HepG2 (cell line): ENCODE results near the gene UPK1A. TPM values are rescaled to one million over a fixed set of nuclear protein-coding genes. Genes with fewer than 3 reads are reported as not detected.
A peak's percentile ranks its signal among the peaks of the same experiment; 100 is the strongest.

Source experiments
- AGO2 ChIP-seq: fragments of 200-400 bp; formaldehyde crosslinking; optimal IDR thresholded peaks from 2 replicates; pipeline ENCODE3; 2017; ENCODE audit warnings: mild to moderate bottlenecking, low read depth, low read length, moderate library complexity
- CCDC6 ChIP-seq: sonication (generic); formaldehyde crosslinking; IDR thresholded peaks from 2 replicates; pipeline ENCODE4 v1.8.1; 2022; ENCODE audit warnings: mild to moderate bottlenecking, missing genetic modification reagents, moderate library complexity
- DMAP1 ChIP-seq: IDR thresholded peaks from 2 replicates; pipeline ENCODE4 v1.6.1; 2016
- ELK4 ChIP-seq: sonication (generic); formaldehyde crosslinking; IDR thresholded peaks from 2 replicates; pipeline ENCODE4 v1.9.0; 2021; ENCODE audit warnings: missing genetic modification reagents, borderline replicate concordance
- HDAC1 ChIP-seq: sonication (generic); formaldehyde crosslinking; IDR thresholded peaks from 2 replicates; pipeline ENCODE4 v1.5.1; 2020; ENCODE audit warnings: mild to moderate bottlenecking, missing genetic modification reagents
- HOMEZ ChIP-seq: IDR thresholded peaks from 2 replicates; pipeline ENCODE4 v1.6.1; 2016; ENCODE audit warnings: low read depth
- NBN ChIP-seq: fragments of 450-650 bp; conservative IDR thresholded peaks from 2 replicates; pipeline ENCODE4 v1.6.1; 2017
- SMARCC2 ChIP-seq: fragments of 450-650 bp; IDR thresholded peaks from 2 replicates; pipeline ENCODE4 v1.6.1; 2017; ENCODE audit warnings: antibody characterized with exemption, mild to moderate bottlenecking
- SRY ChIP-seq: sonication (generic); formaldehyde crosslinking; IDR thresholded peaks from 2 replicates; pipeline ENCODE4 v1.8.0; 2022; ENCODE audit warnings: mild to moderate bottlenecking, missing genetic modification reagents
- TEAD3 ChIP-seq: optimal IDR thresholded peaks from 2 replicates; pipeline ENCODE3; 2016; ENCODE audit warnings: borderline replicate concordance
- TRIM24 ChIP-seq: sonication (generic); formaldehyde crosslinking; IDR thresholded peaks from 2 replicates; pipeline ENCODE4 v1.8.0; 2022; ENCODE audit warnings: mild to moderate bottlenecking, missing genetic modification reagents
- ZBTB44 ChIP-seq: sonication (generic); formaldehyde crosslinking; IDR thresholded peaks from 2 replicates; pipeline ENCODE4 v1.4.0; 2020; ENCODE audit warnings: missing genetic modification reagents
- ZKSCAN5 ChIP-seq: sonication (generic); formaldehyde crosslinking; IDR thresholded peaks from 2 replicates; pipeline ENCODE4 v1.5.1; 2020; ENCODE audit warnings: mild to moderate bottlenecking, missing genetic modification reagents
- ZNF331 ChIP-seq: sonication (generic); formaldehyde crosslinking; IDR thresholded peaks from 2 replicates; pipeline ENCODE4 v1.4.0; 2020; ENCODE audit warnings: missing genetic modification reagents
- ZNF687 ChIP-seq: sonication (generic); formaldehyde crosslinking; IDR thresholded peaks from 2 replicates; pipeline ENCODE4 v1.5.1; 2020; ENCODE audit warnings: mild to moderate bottlenecking, missing genetic modification reagents, moderate library complexity
- ZNF816 ChIP-seq: sonication (generic); formaldehyde crosslinking; IDR thresholded peaks from 2 replicates; pipeline ENCODE4 v1.8.0; 2022; ENCODE audit warnings: missing genetic modification reagents, mild to moderate bottlenecking, borderline replicate concordance
- polyA plus RNA-seq, 8 experiments: library from polyadenylated mRNA; depleted of rRNA in 3 of 8; stranded (reverse) in 7 of 8; unstranded in 1 of 8; fragments of >200 nt; fragmentation: Illumina TruSeq in 4 of 8; extraction: Trizol in 4 of 8; gene quantifications; 2 replicates each; pipeline versions ENCODE4 v1.2.1 to v1.2.3, GENCODE V29; 2011 to 2016; ENCODE audit warnings: low read depth in 4 of 8, missing spikeins in 1 of 8, mixed read lengths in 1 of 8; ENCODE audit not compliant: insufficient read depth in 1 of 8
- total RNA-seq, 5 experiments: library from RNA; depleted of rRNA; stranded (reverse); fragments of >200 nt; fragmentation: Illumina TruSeq; extraction: Trizol; gene quantifications; 2 replicates each; pipeline ENCODE4 v1.2.3, GENCODE V29; 2016; ENCODE audit warnings: low read depth in 1 of 5
- TF ChIP-seq, protein P1 (sequence below): sonication (generic); formaldehyde crosslinking; IDR thresholded peaks from 2 replicates; pipeline ENCODE4 v1.4.0; 2020; ENCODE audit warnings: missing genetic modification reagents, mild to moderate bottlenecking, borderline replicate concordance
- TF ChIP-seq, protein P2 (sequence below): sonication (generic); formaldehyde crosslinking; IDR thresholded peaks from 2 replicates; pipeline ENCODE4 v1.4.0; 2020; ENCODE audit warnings: missing genetic modification reagents

Gene UPK1A
- total and polyA plus RNA-seq, 2 of the 13 experiments (the other 11 are each of a cell fraction or from before 2014, with no cell fraction given), result 2.9 TPM; not detected in 1

DNA sequence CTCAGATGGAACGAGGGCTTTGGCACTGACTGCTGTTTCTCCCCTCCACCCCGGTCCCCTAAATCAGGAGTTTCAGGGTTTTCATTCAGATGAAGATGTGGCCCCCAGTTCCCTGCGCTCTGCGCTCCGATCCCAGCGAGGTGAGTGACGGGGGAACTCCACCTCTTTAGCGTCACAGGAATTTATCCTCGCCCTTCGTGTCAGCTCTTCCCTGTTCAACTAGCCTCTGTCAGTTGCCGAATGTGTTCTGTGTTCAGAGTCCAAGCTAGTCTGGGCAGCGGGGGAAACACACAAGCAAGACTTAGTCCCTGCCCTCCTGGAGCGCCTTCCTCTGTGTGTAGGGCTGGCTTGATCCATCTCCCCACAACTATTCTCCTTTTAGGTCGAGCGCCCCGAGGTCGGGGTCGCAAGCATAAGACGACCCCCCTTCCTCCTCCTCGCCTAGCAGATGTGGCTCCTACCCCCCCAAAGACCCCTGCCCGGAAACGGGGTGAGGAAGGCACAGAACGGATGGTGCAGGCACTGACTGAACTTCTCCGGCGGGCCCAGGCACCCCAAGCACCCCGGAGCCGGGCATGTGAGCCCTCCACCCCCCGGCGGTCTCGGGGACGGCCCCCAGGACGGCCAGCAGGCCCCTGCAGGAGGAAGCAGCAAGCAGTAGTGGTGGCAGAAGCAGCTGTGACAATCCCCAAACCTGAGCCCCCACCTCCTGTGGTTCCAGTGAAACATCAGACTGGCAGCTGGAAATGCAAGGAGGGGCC lies 53.3 kb downstream of the UPK1A start (continued):
- TF ChIP-seq, protein P1, sequence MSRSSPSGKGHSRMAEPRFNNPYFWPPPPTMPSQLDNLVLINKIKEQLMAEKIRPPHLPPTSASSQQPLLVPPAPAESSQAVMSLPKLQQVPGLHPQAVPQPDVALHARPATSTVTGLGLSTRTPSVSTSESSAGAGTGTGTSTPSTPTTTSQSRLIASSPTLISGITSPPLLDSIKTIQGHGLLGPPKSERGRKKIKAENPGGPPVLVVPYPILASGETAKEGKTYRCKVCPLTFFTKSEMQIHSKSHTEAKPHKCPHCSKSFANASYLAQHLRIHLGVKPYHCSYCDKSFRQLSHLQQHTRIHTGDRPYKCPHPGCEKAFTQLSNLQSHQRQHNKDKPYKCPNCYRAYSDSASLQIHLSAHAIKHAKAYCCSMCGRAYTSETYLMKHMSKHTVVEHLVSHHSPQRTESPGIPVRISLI, result no peak
- TF ChIP-seq NBN (no peak), SRY (CRISPR knock-in tag) (no peak), HDAC1 (CRISPR knock-in tag) (peak; percentile 37), ZNF687 (peak; percentile 51), TEAD3 (CRISPR knock-in tag) (peak; percentile 7), TRIM24 (CRISPR knock-in tag) (no peak), AGO2 (peak; percentile 37), ELK4 (no peak), DMAP1 (no peak), CCDC6 (CRISPR knock-in tag) (no peak), ZBTB44 (CRISPR knock-in tag) (no peak), ZKSCAN5 (no peak), HOMEZ (no peak), SMARCC2 (no peak), ZNF331 (peak; percentile 39; the same call in 1 of the 2 replicates), ZNF816 (CRISPR knock-in tag) (no peak)
- TF ChIP-seq, protein P2, sequence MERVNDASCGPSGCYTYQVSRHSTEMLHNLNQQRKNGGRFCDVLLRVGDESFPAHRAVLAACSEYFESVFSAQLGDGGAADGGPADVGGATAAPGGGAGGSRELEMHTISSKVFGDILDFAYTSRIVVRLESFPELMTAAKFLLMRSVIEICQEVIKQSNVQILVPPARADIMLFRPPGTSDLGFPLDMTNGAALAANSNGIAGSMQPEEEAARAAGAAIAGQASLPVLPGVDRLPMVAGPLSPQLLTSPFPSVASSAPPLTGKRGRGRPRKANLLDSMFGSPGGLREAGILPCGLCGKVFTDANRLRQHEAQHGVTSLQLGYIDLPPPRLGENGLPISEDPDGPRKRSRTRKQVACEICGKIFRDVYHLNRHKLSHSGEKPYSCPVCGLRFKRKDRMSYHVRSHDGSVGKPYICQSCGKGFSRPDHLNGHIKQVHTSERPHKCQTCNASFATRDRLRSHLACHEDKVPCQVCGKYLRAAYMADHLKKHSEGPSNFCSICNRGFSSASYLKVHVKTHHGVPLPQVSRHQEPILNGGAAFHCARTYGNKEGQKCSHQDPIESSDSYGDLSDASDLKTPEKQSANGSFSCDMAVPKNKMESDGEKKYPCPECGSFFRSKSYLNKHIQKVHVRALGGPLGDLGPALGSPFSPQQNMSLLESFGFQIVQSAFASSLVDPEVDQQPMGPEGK, result 0 out of 2 replicates have a peak, but pooled peaks have one; percentile 32
